Loucy (cell line): ENCODE data around the gene MGMT.

Experiments
- H2AFZ ChIP-seq: fragments of 200-600 bp; sonication (generic); 2 replicates; pipeline ENCODE4 v1.6.0; 2016; ENCODE audit warnings: antibody characterized with exemption, mild to moderate bottlenecking, low read length, moderate library complexity
- H3F3A ChIP-seq: fragments of 200-600 bp; 2 replicates; pipeline ENCODE4 v1.6.0; 2016; ENCODE audit warnings: antibody characterized with exemption, low read depth, mild to moderate bottlenecking
- H3K27me3 ChIP-seq: fragments of 200-600 bp; sonication (generic); 2 replicates; pipeline ENCODE4 v1.6.1; 2014; ENCODE audit warnings: low read length, mild to moderate bottlenecking; ENCODE audit not compliant: insufficient read depth, poor library complexity, severe bottlenecking
- H3K36me3 ChIP-seq: fragments of 200-600 bp; sonication (generic); 2 replicates; pipeline ENCODE4 v1.6.1; 2016; ENCODE audit warnings: low read length; ENCODE audit not compliant: insufficient read depth
- H3K4me1 ChIP-seq: fragments of 200-600 bp; sonication (generic); 2 replicates; pipeline ENCODE4 v1.5.1; 2014; ENCODE audit warnings: low read length, mild to moderate bottlenecking; ENCODE audit not compliant: insufficient read depth, poor library complexity, severe bottlenecking
- H3K4me2 ChIP-seq: fragments of 200-600 bp; sonication (generic); 2 replicates; pipeline ENCODE4 v1.6.0; 2014; ENCODE audit warnings: antibody characterized with exemption, low read length, low read depth, mild to moderate bottlenecking; ENCODE audit not compliant: poor library complexity, severe bottlenecking
- H3K4me3 ChIP-seq: fragments of 200-600 bp; sonication (generic); 2 replicates; pipeline ENCODE4 v1.5.1; 2014; ENCODE audit warnings: low read length, mild to moderate bottlenecking, mixed read lengths; ENCODE audit not compliant: poor library complexity, severe bottlenecking
- H3K79me2 ChIP-seq: fragments of 200-600 bp; sonication (generic); 2 replicates; pipeline ENCODE4 v1.6.1; 2014; ENCODE audit warnings: low read length; ENCODE audit not compliant: insufficient read depth
- H3K9ac ChIP-seq: fragments of 200-600 bp; sonication (generic); 2 replicates; pipeline ENCODE4 v1.6.0; 2014; ENCODE audit warnings: mild to moderate bottlenecking, low read depth, low read length, moderate library complexity; ENCODE audit not compliant: poor library complexity, severe bottlenecking
- H3K9me2 ChIP-seq: fragments of 200-600 bp; sonication (generic); replicated peaks from 2 replicates; pipeline ENCODE4 v1.6.1; 2016; ENCODE audit warnings: low read depth, low read length, mixed read lengths
- H3K9me3 ChIP-seq: fragments of 200-600 bp; sonication (generic); 2 replicates; pipeline ENCODE4 v1.6.1; 2014; ENCODE audit warnings: mild to moderate bottlenecking, antibody characterized with exemption, low read length, low read depth; ENCODE audit not compliant: insufficient read depth
- H4K20me1 ChIP-seq: fragments of 200-600 bp; sonication (generic); 2 replicates; pipeline ENCODE4 v1.6.0; 2014; ENCODE audit warnings: antibody characterized with exemption, low read length, mild to moderate bottlenecking; ENCODE audit not compliant: insufficient read depth, poor library complexity, severe bottlenecking
- CTCF ChIP-seq: fragments of 200-600 bp; sonication (generic); conservative IDR thresholded peaks from 2 replicates; pipeline ENCODE4 v1.5.1; 2014; ENCODE audit warnings: mild to moderate bottlenecking, antibody characterized with exemption, low read length
- EZH2phosphoT487 ChIP-seq: fragments of 200-600 bp; IDR thresholded peaks from 2 replicates; pipeline ENCODE4 v1.6.1; 2018; ENCODE audit warnings: antibody characterized with exemption, mild to moderate bottlenecking, moderate library complexity, borderline replicate concordance

The MGMT gene

GRCh38 chr10:129659508-129660268 lies 192.6 kb downstream of the MGMT start:
- Histone ChIP-seq H3K36me3 (no peaks in the 10 kb centered on the region), H2AFZ (no peak overlapping the region), H3K4me1 (peaks cover 5% of the 10 kb centered on the region), H3K4me2 (no peak overlapping the region), H3K4me3 (no peak overlapping the region), H3K9me3 (peaks cover 4% of the 10 kb centered on the region; the same call in 1 of the 2 replicates), H3K9me2 (no peaks in the 10 kb centered on the region), H3K9ac (no peak overlapping the region), H3K27me3 (no peaks in the 10 kb centered on the region), H4K20me1 (no peaks in the 10 kb centered on the region), H3K79me2 (no peaks in the 10 kb centered on the region), H3F3A (no peaks in the 10 kb centered on the region)
- no peak for TF ChIP-seq EZH2phosphoT487
- no peak for TF ChIP-seq CTCF

- TF ChIP-seq EZH2phosphoT487 (no peak), CTCF (no peak)
- Histone ChIP-seq H3K79me2 (no peaks in the 10 kb centered on the region), H3K9ac (no peak overlapping the region), H4K20me1 (no peaks in the 10 kb centered on the region), H3K36me3 (no peaks in the 10 kb centered on the region), H3K9me3 (peaks cover 4% of the 10 kb centered on the region; the same call in 1 of the 2 replicates), H2AFZ (no peak overlapping the region), H3K4me3 (no peak overlapping the region), H3K27me3 (no peaks in the 10 kb centered on the region), H3K4me1 (no peaks in the 10 kb centered on the region), H3K9me2 (no peaks in the 10 kb centered on the region), H3F3A (no peaks in the 10 kb centered on the region), H3K4me2 (no peak overlapping the region)
Measured at GRCh38 chr10:129660569-129660968, 193.5 kb downstream of the MGMT start.

GRCh38 chr10:129662426-129662825 lies 195.4 kb downstream of the MGMT start:
- Histone ChIP-seq H3K4me2 (no peak overlapping the region), H3K27me3 (no peaks in the 10 kb centered on the region), H3F3A (no peaks in the 10 kb centered on the region), H3K9ac (no peak overlapping the region), H2AFZ (no peak overlapping the region), H3K4me3 (no peak overlapping the region), H3K36me3 (no peaks in the 10 kb centered on the region), H3K9me2 (no peaks in the 10 kb centered on the region), H3K79me2 (no peaks in the 10 kb centered on the region), H4K20me1 (no peaks in the 10 kb centered on the region), H3K9me3 (peaks cover 4% of the 10 kb centered on the region; the same call in 1 of the 2 replicates), H3K4me1 (no peaks in the 10 kb centered on the region)
- TF ChIP-seq CTCF = no peak
- no peak for TF ChIP-seq EZH2phosphoT487
